ENCODE measurements around the gene NPTX1. TPM values are rescaled to one million over a fixed set of nuclear protein-coding genes. Genes with fewer than 3 reads are reported as not detected.

Gene NPTX1
- total RNA-seq, 1 donor from 2014 or later = 1.3 TPM

DNA sequence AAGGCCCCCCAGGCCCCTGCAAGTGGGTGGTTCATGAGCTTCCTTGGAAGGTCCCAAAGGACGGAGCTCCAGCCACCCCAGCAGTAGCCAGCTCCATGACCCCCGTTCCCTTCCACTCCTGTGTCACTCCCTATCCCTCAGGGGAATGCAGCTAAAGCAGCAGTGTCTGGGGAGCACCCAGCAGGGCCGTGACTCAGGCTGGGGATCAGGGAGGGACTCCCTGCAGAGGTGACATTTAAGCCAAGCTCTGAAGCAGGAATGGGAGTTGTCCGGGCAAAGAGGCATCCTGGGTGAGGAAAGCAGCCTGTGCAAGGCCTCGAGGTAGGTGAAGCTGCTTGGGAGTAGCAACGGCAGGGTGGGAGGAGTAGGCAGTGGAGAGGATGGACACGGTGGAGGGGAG lies 11.1 kb upstream of the NPTX1 start:
- DNase-seq = no peak

GRCh38 chr17:80486692-80487091 lies 10.3 kb upstream of the NPTX1 start:
- Histone ChIP-seq H3K4me1 (no peaks in the 10 kb centered on the region), H3K27me3 (peaks cover 35% of the 10 kb centered on the region), H3K36me3 (no peaks in the 10 kb centered on the region), H3K9me3 (no peaks in the 10 kb centered on the region), H3K4me3 (no peak overlapping the region), H3K27ac (no peak overlapping the region)
- intact Hi-C loops (cut with DNase I) = no loop called here
- TF ChIP-seq CTCF (IDR thresholded peaks at IDR 0.05) = no peak
- no peak for ATAC-seq
- no peak for DNase-seq

More for the DNA sequence above, 11.1 kb upstream of the NPTX1 start:
- Histone ChIP-seq H3K27ac (no peak overlapping the region), H3K4me3 (no peak overlapping the region), H3K27me3 (peaks cover 27% of the 10 kb centered on the region), H3K9me3 (no peaks in the 10 kb centered on the region), H3K4me1 (no peaks in the 10 kb centered on the region), H3K36me3 (no peaks in the 10 kb centered on the region)
- no peak for TF ChIP-seq CTCF (IDR thresholded peaks at IDR 0.05)
- ATAC-seq = no peak
- intact Hi-C loops (cut with DNase I) = no loop called here

DNA sequence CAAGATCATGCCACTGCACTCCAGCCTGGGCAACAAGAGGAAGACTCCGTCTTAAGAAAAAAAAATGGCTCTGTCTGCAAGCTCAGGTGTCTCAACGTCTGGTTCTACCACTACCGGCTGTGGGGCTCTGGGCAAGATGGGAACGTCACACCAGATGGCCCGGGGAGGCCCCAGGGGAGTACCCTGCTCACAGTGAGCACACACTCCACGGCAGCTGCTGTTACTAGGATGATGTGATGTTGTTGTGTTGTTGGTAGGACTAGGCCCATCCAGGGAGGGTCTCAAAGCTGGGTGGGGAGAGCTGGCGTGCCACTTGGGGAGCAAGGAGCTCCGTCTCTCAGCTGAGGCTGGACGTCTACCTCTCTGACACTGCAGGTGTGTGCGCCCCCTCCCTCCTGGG lies 9.4 kb upstream of the NPTX1 start:
- Histone ChIP-seq H3K27me3 (peaks cover 43% of the 10 kb centered on the region), H3K27ac (no peak overlapping the region), H3K4me3 (no peak overlapping the region), H3K9me3 (no peaks in the 10 kb centered on the region), H3K4me1 (no peaks in the 10 kb centered on the region), H3K36me3 (no peaks in the 10 kb centered on the region)
- intact Hi-C loops (cut with DNase I) = no loop called here
- DNase-seq (no peak), ATAC-seq (no peak)
- TF ChIP-seq CTCF (IDR thresholded peaks at IDR 0.05) = no peak

- intact Hi-C loops (cut with DNase I) = no loop called here
- Histone ChIP-seq H3K4me3 (no peak overlapping the region), H3K27ac (no peak overlapping the region), H3K4me1 (peaks cover 14% of the 10 kb centered on the region), H3K27me3 (peaks cover 75% of the 10 kb centered on the region), H3K9me3 (no peaks in the 10 kb centered on the region), H3K36me3 (no peaks in the 10 kb centered on the region)
- no peak for DNase-seq
- no peak for ATAC-seq
- no peak for TF ChIP-seq CTCF (IDR thresholded peaks at IDR 0.05)
Observed at GRCh38 chr17:80482555-80483308, 6.3 kb upstream of the NPTX1 start.

DNA sequence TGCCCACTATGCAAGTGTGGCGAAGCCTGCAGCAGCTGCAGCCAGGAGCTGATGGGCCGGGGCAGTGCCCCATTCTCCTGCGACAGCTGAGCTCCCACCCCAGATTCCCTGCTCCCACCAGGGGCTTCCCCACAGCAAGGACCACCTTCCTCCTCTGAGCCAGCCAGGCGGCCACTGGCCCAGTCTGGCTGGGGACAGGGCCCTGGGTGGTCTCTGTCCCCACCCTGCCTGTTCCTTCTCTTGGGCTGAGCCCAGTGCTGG lies 5.6 kb upstream of the NPTX1 start:
- Histone ChIP-seq H3K36me3 (no peaks in the 10 kb centered on the region), H3K27me3 (peaks cover 75% of the 10 kb centered on the region), H3K4me1 (peaks cover 21% of the 10 kb centered on the region), H3K27ac (no peak overlapping the region), H3K9me3 (no peaks in the 10 kb centered on the region), H3K4me3 (no peak overlapping the region)
- ATAC-seq (no peak), DNase-seq (no peak)
- no peak for TF ChIP-seq CTCF (IDR thresholded peaks at IDR 0.05)
- intact Hi-C loops (cut with DNase I) = no loop called here

Measured in upper lobe of right lung (tissue), 1 donor.